Motor neuron (in vitro differentiated cells): ENCODE results near the gene PTPRG. TPM values are rescaled to one million over a fixed set of nuclear protein-coding genes. Genes with fewer than 3 reads are reported as not detected.

ENCODE experiments used
- ATAC-seq, 8 experiments: fragments of 200-7000 bp; cut with Tn5 transposase; replicated peaks in 6 of 8; 2 replicates each; pipeline ENCODE4 v1.8.0; 2021; ENCODE audit warnings: mild to moderate bottlenecking in 8 of 8, moderate library complexity in 8 of 8
- H3K27ac ChIP-seq, 2 donors: fragments of 250-450 bp; sonication (Bioruptor Pico); 2 replicates each; pipeline ENCODE4 v1.9.0; 2021; ENCODE audit warnings: antibody characterized with exemption in 2 of 2, mild to moderate bottlenecking in 2 of 2, moderate library complexity in 1 of 2
- H3K4me1 ChIP-seq, 2 donors: fragments of 250-450 bp; sonication (Bioruptor Pico); replicated peaks in 1 of 2; 2 replicates each; pipeline ENCODE4 v1.6.1; 2021; ENCODE audit warnings: antibody characterized with exemption in 2 of 2, mild to moderate bottlenecking in 2 of 2, moderate library complexity in 1 of 2
- H3K4me3 ChIP-seq, 5 donors: fragments of 250-450 bp; sonication (Bioruptor Pico); 2 replicates each; pipeline ENCODE4 v1.9.0; 2021; ENCODE audit warnings: antibody characterized with exemption in 5 of 5, mild to moderate bottlenecking in 5 of 5, moderate library complexity in 4 of 5
- WGBS, 10 experiments: fragments of 450-650 bp; shearing (Covaris generic); methylation state at CpG; one replicate each; pipeline ENCODE4 v1.0.0; 2022; 5-methylcytosine and 5-hydroxymethylcytosine counted together
- in situ Hi-C, 9 experiments: fragments of 400-800 bp; cut with MboI; loops; one replicate each; pipeline ENCODE4 v1.15.0; 2021; ENCODE audit warnings: low sequenced_read_pairs in 9 of 9, low pct_unique_long_range_greater_than_20kb in 2 of 9; ENCODE audit not compliant: unreplicated experiment in 9 of 9
- total RNA-seq, 8 experiments: library from RNA; unstranded; fragments of 300-600 nt; gene quantifications; 2 replicates each; pipeline versions ENCODE4 v1.2.3 to v1.2.4, GENCODE V29; 2022

The PTPRG gene
- 10 to 100 TPM; 15.9 to 75.2 (median 42.9) TPM for total RNA-seq

DNA sequence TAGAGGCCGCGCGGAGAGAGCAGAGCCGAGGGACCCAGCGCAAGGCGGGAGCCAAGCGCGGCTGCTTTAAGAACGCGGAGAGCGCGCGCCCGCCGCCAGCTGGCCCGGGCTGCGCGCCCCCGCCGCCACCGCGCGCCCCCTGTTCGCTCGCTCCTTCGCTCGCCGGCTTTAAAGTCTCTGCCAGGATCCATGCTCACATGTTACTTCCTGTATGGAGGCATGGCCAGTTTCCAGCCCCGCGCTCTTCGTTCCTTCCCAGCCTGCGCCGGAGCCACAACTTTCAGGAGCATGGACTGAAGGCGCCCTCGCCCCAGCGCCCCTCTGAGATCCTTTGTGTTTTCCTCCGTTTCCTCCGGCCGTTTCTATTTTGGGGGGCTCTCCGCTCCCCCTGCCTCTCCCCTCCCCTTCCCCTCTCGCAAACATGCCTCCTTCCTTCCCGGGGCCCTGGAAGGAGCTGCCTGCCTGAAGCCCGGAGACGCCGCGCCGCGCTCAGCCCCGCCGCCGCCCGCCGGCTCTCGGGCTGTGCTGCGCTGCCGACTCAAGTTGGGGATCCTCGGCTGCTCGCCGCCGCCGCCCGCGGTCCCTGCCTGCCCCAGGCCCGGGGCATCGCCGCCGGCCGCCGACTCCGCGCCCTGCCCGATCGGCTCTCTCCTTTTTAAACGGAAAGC is at the start of gene PTPRG:
TSS of gene PTPRG (plus strand) at position 198 of the 668 bp plus-strand sequence. CDS start 717 bp downstream, outside the sequence.
- in situ Hi-C loops, result loop anchor here in 6 of 9 experiments (10.0 to 25.0 kb wide), 5 partner anchors 276 to 633 kb away; no protein-coding TSS in a partner anchor
- H3K4me1 ChIP-seq, result peaks cover 9 to 16% of the 10 kb centered on the region in 2 donors
- 0 to 3% methylated on average over 6 to 14 of the region's 74 CpGs; no CpG with 5 or more reads in 8 of the 10 experiments for WGBS, 10 experiments

DNA sequence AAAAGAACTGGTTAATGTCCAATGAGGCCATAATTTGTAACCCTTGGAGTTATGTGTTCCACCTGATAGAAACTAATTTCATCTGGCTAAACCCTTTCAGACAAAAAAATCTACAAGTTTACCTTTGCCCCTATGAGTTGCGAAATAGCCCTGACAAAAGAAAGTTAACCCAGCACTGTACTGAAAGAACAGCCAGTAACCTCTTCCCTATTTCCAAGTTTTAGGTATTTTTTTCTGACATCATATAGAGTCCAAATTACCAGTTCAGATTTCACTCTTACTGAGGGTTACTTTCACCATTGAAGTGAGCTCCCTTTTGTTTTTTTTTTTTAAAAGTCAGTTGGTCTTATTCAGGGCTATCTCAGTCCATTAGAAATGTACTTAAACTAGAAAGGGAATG is 42.8 kb upstream of the PTPRG start:
- ATAC-seq, result no peak
- no peak overlapping the region for H3K27ac ChIP-seq
- no peak overlapping the region for H3K4me3 ChIP-seq
- H3K4me1 ChIP-seq, result peaks cover 13 to 14% of the 10 kb centered on the region in 2 donors
- 42 to 100% (median 100%) methylated on average over 1 of the region's 1 CpG; no CpG with 5 or more reads in 3 of the 10 experiments for WGBS, 10 experiments
- in situ Hi-C loops, result no loop called here

More for the DNA sequence above, at the start of gene PTPRG:
- Histone ChIP-seq H3K27ac (peak within 1 kb of the TSS; percentile 86 to 92), H3K4me3 (peak within 1 kb of the TSS; percentile 54 to 93 (median 72))
- peak; percentile 48 to 74 (median 67) for ATAC-seq

DNA sequence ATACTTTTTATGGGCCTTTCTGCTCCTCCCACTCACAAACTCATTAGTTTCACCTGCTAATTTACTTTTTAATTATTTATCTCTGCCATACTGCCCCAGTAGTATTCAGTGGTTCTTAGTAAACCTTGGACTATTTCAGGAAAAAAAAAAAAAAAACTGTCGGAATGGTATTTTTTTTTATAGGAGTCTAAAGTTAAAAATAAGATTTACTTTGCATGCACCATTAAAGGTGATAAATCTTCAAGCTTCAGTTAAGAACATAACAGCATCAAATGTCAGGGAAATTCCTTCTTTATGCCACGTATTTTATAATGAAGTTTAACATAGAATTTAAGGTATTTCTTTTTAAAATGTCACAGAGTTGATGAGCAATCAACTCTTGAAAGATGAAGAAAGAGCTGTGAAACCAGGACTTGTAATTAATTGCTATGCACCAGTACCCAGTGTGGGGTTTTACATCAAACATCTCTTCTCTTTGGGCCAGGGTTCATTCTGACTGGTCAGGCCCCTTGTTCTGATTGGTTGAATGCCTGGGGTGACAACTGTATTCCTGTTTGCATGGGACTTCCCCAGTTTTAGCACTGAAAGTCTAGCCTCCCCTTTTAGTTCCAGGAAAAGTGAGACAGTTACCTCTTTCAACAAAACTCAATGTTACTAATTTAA is 40.3 kb upstream of the PTPRG start:
- 36 to 100% (median 76%) methylated on average over 2 of the region's 2 CpGs for WGBS, 10 experiments
- no peak overlapping the region for H3K4me3 ChIP-seq
- ATAC-seq, result peak in 3 of 8 experiments; percentile 76 to 88 (median 82)
- H3K27ac ChIP-seq, result no peak overlapping the region
- in situ Hi-C loops, result no loop called here
- H3K4me1 ChIP-seq, result peaks cover 13 to 14% of the 10 kb centered on the region in 2 donors

DNA sequence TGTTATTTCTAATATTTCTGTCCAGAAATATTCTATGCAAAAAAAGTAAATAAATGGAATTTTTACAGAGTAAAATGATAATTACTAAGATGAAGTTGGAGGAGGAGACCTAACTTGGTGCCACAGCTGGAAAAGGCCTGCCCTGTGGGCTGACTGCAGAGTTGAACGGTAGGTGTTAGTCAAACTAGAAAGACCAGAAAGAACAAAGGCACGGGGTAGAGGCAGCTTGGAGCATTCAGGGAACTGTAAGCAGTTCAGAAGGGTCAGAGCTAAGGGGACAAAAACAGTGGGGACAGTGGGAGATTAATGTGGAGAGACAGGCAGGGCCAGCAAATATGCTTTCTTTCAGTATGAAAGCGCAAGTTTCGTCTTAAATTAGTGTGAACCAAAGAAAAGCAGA is 39.3 kb upstream of the PTPRG start:
- WGBS, 10 experiments, result 0 to 69% (median 43%) methylated on average over 1 to 4 of the region's 4 CpGs; no CpG with 5 or more reads in 1 of the 10 experiments
- peak in 7 of 8 experiments; percentile 27 to 76 (median 46) for ATAC-seq
- Histone ChIP-seq H3K4me3 (no peak overlapping the region), H3K27ac (no peak overlapping the region), H3K4me1 (peaks cover 13 to 14% of the 10 kb centered on the region in 2 donors)
- in situ Hi-C loops, result no loop called here

DNA sequence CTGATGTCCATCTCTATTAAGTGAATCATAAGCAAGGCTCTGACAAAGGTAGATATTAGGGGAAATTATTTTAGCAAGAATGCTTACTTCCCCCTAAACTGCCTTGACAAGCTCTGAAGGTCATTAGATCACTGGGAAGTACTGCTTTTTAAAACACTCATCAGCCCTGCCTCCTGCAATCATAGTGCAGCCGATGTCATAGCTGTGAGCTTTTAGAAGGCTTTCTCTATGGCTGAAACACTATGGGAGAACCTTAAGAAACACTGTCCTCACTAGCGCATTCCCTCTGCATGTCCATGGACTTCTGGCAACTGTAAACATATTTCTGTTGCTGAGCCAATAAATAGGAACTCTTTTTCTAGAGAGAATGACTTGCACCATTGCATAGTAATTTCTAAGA is 38.7 kb upstream of the PTPRG start:
- 17 to 100% (median 80%) methylated on average over 1 to 2 of the region's 2 CpGs; no CpG with 5 or more reads in 3 of the 10 experiments for WGBS, 10 experiments
- H3K27ac ChIP-seq, result no peak overlapping the region
- ATAC-seq, result peak in 3 of 8 experiments; percentile 7 to 24 (median 19)
- in situ Hi-C loops, result no loop called here
- H3K4me1 ChIP-seq, result peaks cover 13 to 14% of the 10 kb centered on the region in 2 donors
- H3K4me3 ChIP-seq, result no peak overlapping the region

DNA sequence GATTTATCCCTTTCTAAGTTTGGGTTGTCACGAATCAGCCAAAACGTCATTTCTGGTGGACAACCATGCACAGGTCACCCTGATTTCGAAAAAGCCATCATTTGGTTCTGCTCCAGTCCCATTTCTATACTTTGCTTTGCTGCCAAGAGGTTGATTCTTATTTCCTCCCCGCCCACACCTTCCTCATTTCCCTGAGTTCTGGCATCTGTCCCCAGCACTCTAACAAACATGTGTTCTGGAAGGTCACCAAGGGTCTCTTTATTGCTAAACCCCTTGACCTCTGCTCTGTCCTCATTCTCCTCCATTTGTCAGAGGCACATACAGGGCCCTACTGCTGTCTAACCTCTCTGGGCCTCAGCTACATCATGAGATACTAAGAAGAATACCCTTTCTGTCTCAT is 36.4 kb upstream of the PTPRG start:
- no peak for ATAC-seq
- in situ Hi-C loops, result no loop called here
- Histone ChIP-seq H3K4me1 (peaks cover 13 to 14% of the 10 kb centered on the region in 2 donors), H3K27ac (no peak overlapping the region), H3K4me3 (no peak overlapping the region)
- 38 to 100% (median 82%) methylated on average over 1 to 4 of the region's 4 CpGs for WGBS, 10 experiments

DNA sequence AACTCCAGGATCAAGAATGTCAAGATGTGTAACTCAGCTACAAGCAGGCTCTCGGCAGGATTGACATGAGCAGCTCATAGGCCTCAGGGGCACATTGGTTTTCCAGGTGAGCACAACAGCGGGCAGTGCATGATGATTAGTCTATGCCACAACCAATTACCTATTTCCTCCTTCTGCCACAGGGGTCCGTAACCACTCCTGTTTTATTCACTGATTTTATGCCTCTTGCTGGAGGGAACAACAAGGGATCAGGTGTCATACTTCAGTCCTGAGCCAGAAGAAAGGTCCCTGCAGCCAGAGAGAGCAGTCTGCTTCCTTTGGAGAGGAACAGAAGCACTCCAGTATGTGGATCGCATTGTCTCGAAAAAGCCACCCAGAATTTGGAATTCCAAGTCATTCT is 35.1 kb upstream of the PTPRG start:
- Histone ChIP-seq H3K4me3 (no peak overlapping the region), H3K4me1 (peaks cover 13% of the 10 kb centered on the region in 2 donors), H3K27ac (no peak overlapping the region)
- in situ Hi-C loops, result no loop called here
- WGBS, 10 experiments, result 51 to 100% (median 90%) methylated on average over 2 to 5 of the region's 5 CpGs; no CpG with 5 or more reads in 5 of the 10 experiments
- ATAC-seq, result no peak

DNA sequence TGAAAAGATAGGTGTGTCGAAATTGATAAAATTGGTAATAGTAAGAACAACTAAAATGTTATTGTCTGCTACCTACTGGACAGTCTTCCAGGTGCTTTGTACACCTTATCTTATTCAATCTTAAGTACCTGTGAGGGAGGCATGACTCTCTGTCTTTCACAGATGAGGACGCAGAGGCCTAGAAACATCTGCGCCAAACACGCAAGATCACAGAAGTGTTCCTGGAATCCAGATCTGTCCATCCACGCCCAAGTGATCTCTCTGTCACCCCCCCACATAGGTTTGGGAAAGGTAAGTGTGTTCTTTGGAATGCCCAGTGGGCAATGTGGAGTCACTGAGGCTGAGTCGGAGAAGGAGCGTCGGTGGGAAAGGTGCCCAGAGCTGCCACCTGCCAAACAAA is 34.4 kb upstream of the PTPRG start:
- no peak overlapping the region for H3K4me3 ChIP-seq
- WGBS, 10 experiments, result 81 to 100% (median 100%) methylated on average over 1 to 8 of the region's 8 CpGs; no CpG with 5 or more reads in 2 of the 10 experiments
- in situ Hi-C loops, result no loop called here
- H3K27ac ChIP-seq, result no peak overlapping the region
- no peak for ATAC-seq
- peaks cover 10 to 11% of the 10 kb centered on the region in 2 donors for H3K4me1 ChIP-seq

DNA sequence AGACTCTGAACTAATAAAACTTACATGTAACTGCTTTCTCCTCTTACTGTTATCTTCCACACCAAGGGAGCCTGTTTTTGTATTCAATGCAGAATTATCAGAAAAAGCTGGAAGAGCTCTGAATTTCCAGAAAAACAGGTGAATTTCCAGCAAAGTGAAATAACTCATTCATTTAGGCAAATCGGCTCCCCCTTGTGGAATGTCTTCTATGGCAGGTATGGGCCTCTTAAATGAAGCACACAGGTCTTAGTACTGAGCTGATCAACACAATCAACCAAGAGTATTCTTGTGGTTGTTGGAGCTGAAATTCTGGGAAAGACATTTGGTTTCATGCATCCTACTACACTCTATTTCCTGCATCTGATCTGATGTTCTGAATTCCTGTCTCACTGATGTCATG is 31.0 kb upstream of the PTPRG start:
- Histone ChIP-seq H3K27ac (no peak overlapping the region), H3K4me1 (peaks cover 0 to 2% of the 10 kb centered on the region in 2 donors), H3K4me3 (no peak overlapping the region)
- WGBS, 10 experiments, result 0 to 20% (median 0%) methylated on average over 1 of the region's 1 CpG; no CpG with 5 or more reads in 3 of the 10 experiments
- in situ Hi-C loops, result no loop called here
- peak in 2 of 8 experiments; percentile 36 to 40 for ATAC-seq

DNA sequence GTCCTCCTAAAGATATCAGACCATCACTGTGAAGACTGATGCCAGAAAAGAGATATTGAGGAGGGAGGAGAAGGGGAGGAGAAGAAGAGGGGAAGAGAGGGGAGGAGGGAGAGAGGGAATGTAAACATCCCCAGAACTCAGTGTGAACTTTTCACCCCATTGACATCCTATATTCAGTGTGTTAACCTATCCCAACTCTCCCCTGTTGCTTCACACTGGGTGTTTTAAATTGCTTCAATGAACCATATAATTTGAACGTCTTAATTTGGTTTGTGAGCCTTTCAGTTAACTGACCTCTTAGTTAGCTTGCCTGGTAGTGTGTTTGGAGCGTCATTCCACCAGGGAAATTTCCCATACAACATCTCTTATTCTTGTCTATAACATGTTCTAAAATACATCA is 29.8 kb upstream of the PTPRG start:
- no peak overlapping the region for H3K27ac ChIP-seq
- in situ Hi-C loops, result no loop called here
- H3K4me1 ChIP-seq, result peaks cover 0 to 2% of the 10 kb centered on the region in 2 donors
- 17 to 39% (median 27%) methylated on average over 1 to 2 of the region's 2 CpGs; no CpG with 5 or more reads in 6 of the 10 experiments for WGBS, 10 experiments
- no peak for ATAC-seq
- H3K4me3 ChIP-seq, result no peak overlapping the region

DNA sequence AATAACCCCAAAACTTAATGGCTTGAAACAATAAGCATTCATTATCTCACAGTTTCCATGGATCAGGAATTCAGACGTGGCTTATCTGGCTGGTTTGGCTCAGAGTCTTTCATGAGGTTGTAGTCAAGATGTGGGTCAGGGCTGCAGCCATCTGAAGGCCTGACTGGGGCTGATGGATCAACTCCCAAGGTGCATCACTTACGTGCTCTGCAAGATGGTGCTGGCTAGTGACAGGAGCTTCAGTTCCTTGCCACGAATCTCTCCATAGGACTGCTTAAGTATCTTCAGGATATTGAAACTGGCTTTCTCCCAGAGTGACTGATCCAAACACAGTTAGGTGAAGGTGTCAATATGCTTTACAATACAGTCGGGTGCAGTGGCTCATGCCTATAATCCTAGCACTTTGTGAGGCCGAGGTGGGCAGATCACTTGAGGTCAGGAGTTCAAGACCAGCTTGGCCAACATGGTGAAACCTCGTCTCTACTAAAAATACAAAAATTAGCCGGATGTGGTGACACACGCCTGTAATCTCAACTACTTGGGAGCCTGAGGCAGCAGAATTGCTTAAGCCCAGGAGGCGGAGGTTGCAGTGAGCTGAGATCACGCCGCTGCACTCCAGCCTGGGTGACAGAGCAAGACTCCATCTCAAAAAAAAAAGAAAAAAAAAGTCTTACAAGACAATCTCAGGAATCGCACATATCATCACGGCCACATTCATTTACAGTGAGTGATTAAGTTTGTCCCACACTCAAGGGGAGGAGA is 28.5 kb upstream of the PTPRG start:
- in situ Hi-C loops, result no loop called here
- Histone ChIP-seq H3K4me1 (peaks cover 9 to 14% of the 10 kb centered on the region in 2 donors), H3K27ac (no peak overlapping the region), H3K4me3 (no peak overlapping the region)
- WGBS, 10 experiments, result 63 to 100% (median 90%) methylated on average over 1 to 10 of the region's 13 CpGs
- no peak for ATAC-seq

DNA sequence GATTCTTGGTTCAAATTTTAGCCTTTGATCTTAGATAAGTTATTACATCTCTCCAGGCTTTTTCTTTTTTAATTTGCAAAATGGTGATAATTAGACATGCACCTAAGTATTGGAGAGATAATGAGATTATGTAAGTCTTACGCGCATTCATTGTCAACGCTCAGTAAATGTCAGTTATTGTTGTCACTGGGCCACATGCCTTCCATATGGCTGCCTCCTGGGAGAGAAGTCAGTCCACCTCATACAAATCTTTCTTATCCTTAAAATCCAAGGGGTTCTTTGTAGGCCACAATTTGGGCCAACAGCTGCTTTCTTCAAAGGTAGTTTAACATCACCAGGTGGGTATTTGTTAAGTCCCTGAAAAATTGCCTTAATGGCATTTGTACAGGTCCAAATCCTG is 25.5 kb upstream of the PTPRG start:
- no peak for ATAC-seq
- Histone ChIP-seq H3K4me3 (no peak overlapping the region), H3K27ac (no peak overlapping the region), H3K4me1 (peaks cover 9 to 14% of the 10 kb centered on the region in 2 donors)
- WGBS, 10 experiments, result 20 to 100% (median 90%) methylated on average over 1 to 3 of the region's 3 CpGs; no CpG with 5 or more reads in 1 of the 10 experiments
- in situ Hi-C loops, result no loop called here

DNA sequence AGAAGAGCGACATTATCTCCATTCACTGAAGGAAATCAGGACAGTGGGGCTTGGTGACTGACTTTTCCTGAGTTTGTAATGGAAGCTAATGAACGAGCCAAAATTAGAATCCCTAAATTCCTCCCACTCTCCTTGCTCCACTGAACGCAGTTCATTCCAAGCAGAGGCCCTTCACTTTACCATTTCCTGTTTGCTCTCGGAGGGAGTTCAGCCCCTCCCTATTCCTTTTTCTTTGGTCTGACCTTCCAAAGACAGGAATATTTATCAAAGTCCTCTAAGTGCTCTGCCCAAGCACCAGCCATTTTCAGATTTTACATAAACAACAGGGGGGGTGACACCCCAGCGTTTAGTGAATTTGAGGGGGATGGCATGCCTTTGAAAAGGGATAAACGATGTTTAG is 24.0 kb upstream of the PTPRG start:
- in situ Hi-C loops, result no loop called here
- no peak overlapping the region for H3K27ac ChIP-seq
- 0 to 61% (median 32%) methylated on average over 1 to 6 of the region's 6 CpGs for WGBS, 10 experiments
- no peak overlapping the region for H3K4me3 ChIP-seq
- H3K4me1 ChIP-seq, result peaks cover 9 to 15% of the 10 kb centered on the region in 2 donors
- peak in 4 of 8 experiments; percentile 47 to 61 (median 49) for ATAC-seq
